HEK293T (cell line): ENCODE measurements around the gene AGMO.

Experiments
- BHLHE40 ChIP-seq: fragments of 450-650 bp; IDR thresholded peaks from 2 replicates; pipeline ENCODE4 v1.6.1; 2016; ENCODE audit warnings: mild to moderate bottlenecking, moderate library complexity, borderline replicate concordance
- FOXA1 ChIP-seq: fragments of 450-650 bp; IDR thresholded peaks from 2 replicates; pipeline ENCODE4 v1.6.1; 2016; ENCODE audit warnings: mild to moderate bottlenecking
- HDGF ChIP-seq: fragments of 450-650 bp; IDR thresholded peaks from 2 replicates; pipeline ENCODE4 v1.6.1; 2017; ENCODE audit warnings: antibody characterized with exemption, borderline replicate concordance
- L3MBTL2 ChIP-seq: fragments of 450-650 bp; conservative IDR thresholded peaks from 2 replicates; pipeline ENCODE4 v1.6.1; 2016; ENCODE audit warnings: mild to moderate bottlenecking
- LEF1 ChIP-seq: fragments of 450-650 bp; IDR thresholded peaks from 2 replicates; pipeline ENCODE4 v1.6.1; 2017; ENCODE audit warnings: mild to moderate bottlenecking, borderline replicate concordance
- NFRKB ChIP-seq: fragments of 450-650 bp; IDR thresholded peaks from 2 replicates; pipeline ENCODE4 v1.6.1; 2016; ENCODE audit warnings: mild to moderate bottlenecking, moderate library complexity
- SP1 ChIP-seq: fragments of 450-650 bp; IDR thresholded peaks from 2 replicates; pipeline ENCODE4 v1.6.1; 2017
- SUZ12 ChIP-seq: fragments of 450-650 bp; IDR thresholded peaks from 2 replicates; pipeline ENCODE4 v1.6.1; 2016; ENCODE audit warnings: mild to moderate bottlenecking

- TF ChIP-seq LEF1 (no peak), NFRKB (no peak), L3MBTL2 (no peak), SP1 (no peak), HDGF (no peak), BHLHE40 (no peak), SUZ12 (no peak), FOXA1 (no peak)
Measured at GRCh38 chr7:15602236-15602635, 40.4 kb upstream of the AGMO start.
